Measurements from ENCODE around the gene HSPE1. TPM values are rescaled to one million over a fixed set of nuclear protein-coding genes. Genes with fewer than 3 reads are reported as not detected.
"Not testable (repeated sequence)": the region's sequence is repeated elsewhere in the genome, so short reads cannot be mapped to it uniquely, and the experiment has no call there.

The HSPE1 gene
- total RNA-seq, 8 experiments from 2014 or later, result 149 to 561 (median 246) TPM

DNA sequence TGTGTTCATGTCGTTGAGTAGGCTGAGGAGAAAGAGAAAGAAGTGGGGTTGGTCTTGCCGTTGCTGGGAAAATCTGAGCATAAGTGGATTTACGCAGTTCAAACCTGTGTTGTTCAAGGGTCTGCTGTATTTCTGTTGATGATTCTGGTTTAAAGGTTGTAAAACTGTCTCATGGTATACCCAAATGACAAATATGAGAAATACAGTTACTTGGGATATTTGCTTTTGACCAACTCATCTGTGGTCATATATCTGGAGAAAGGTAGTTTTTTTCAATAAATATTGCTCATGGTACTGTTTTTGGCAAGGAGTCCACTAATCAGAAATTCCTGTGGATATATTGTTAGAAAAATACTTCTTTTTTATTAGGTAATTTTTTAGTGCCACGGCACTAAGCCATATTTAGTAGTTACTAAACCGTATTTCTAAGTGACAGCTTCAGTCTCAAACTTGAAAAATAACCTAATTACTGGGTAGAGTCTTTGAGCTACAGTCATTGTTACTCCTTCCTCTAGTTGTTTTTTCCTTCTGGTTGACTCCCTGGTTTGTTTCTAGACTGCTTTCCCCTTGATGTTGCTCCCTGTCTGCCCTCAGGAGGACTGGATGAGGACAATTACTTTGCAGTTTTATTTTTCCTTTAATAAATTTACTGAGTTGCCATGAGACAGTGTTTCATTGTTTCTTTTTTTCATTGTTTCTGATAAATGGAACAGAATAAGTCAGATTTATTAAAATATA, 47.2 kb downstream of the HSPE1 start:
- H3K4me1 ChIP-seq (replicated peaks in 1 of 2), result no peaks in the 10 kb centered on the region
- in situ Hi-C loops (cut with MboI; ENCODE audit: low pct_unique_long_range_greater_than_20kb in 2 of 9, low sequenced_read_pairs in 9 of 9, unreplicated experiment in 9 of 9), result no loop called here
- WGBS, 10 experiments, result 75 to 100% (median 92%) methylated on average over 2 to 5 of the region's 5 CpGs; no CpG with 5 or more reads in 1 of the 10 experiments
- H3K4me3 ChIP-seq, result no peak overlapping the region
- no peak for ATAC-seq (replicated peaks in 6 of 8)
- H3K27ac ChIP-seq, result no peak overlapping the region

DNA sequence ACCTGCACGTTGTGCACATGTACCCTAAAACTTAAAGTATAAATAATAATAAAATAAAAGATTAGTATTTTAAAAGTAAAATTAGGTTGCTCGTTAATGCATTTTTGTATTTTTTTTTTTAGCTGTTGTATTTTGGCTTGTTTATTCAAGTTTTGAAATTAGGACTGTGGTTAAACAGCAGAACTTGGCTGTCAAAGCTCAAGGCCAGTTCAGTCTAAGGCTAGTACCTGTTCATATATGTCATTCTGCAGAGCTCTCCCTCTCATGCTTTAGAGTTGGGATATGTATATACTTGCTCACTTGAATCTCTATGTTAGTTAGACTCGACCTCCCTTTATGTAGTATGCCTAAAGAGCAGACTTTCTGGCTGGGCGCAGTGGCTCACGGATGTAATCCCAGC, 48.4 kb downstream of the HSPE1 start:
- ATAC-seq (replicated peaks in 6 of 8), result no peak
- Histone ChIP-seq H3K4me3 (no peak overlapping the region), H3K4me1 (replicated peaks in 1 of 2) (no peaks in the 10 kb centered on the region), H3K27ac (no peak overlapping the region)
- 87 to 100% (median 92%) methylated on average over 1 to 5 of the region's 5 CpGs; no CpG with 5 or more reads in 2 of the 10 experiments for WGBS, 10 experiments
- in situ Hi-C loops (cut with MboI; ENCODE audit: low pct_unique_long_range_greater_than_20kb in 2 of 9, low sequenced_read_pairs in 9 of 9, unreplicated experiment in 9 of 9), result no loop called here

DNA sequence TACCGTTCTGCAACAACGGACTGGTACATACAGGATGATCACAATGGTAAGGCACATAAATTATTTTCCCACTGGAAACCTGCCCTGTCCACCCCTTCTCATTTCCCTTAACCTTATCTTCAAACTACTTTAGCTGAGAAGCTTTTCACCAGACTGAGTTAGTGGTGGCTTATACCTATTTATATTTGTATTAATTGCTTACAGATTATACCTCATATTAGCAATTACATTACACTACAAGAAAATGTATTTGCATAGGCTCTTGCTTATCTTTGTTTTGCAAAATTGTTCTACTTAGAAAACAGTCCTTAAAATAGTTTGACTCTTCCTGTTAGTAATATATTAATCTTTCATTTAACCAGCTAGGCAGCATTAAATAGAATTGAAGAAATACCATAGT, 51.1 kb downstream of the HSPE1 start:
- 75 to 100% (median 100%) methylated on average over 1 to 2 of the region's 2 CpGs for WGBS, 10 experiments
- ATAC-seq (replicated peaks in 6 of 8); H3K4me3 ChIP-seq; H3K27ac ChIP-seq; in situ Hi-C loops (cut with MboI; ENCODE audit: low pct_unique_long_range_greater_than_20kb in 2 of 9, low sequenced_read_pairs in 9 of 9, unreplicated experiment in 9 of 9); H3K4me1 ChIP-seq (replicated peaks in 1 of 2): not testable (repeated sequence)

Other genes with a start within 250 kb of the HSPE1 start
- gene ANKRD44, start 189.6 kb upstream of the HSPE1 start, total RNA-seq, result 10 to 100 TPM in 6 of 8 experiments, 1 to 10 TPM in 2; 3.4 to 28.8 (median 14.8) TPM
- gene SF3B1, start 65.4 kb upstream of the HSPE1 start, total RNA-seq, result 100 to 1,000 TPM; 165 to 338 (median 223) TPM
- 10 to 100 TPM; 11.4 to 66.0 (median 35.0) TPM for gene COQ10B, start 46.8 kb upstream of the HSPE1 start, total RNA-seq
- 100 to 1,000 TPM; 268 to 960 (median 288) TPM for gene HSPD1, start 539 bp upstream of the HSPE1 start, total RNA-seq
- 10 to 100 TPM; 31.9 to 50.9 (median 43.7) TPM for gene MOB4, start 15.7 kb downstream of the HSPE1 start, total RNA-seq
- gene RFTN2, start 175.2 kb downstream of the HSPE1 start, total RNA-seq, result 10 to 100 TPM in 1 of 8 experiments, 1 to 10 TPM in 4, under 1 TPM in 3; 0.63 to 22.7 (median 2.3) TPM
- 10 to 100 TPM in 3 of 8 experiments, 1 to 10 TPM in 5; 5.4 to 21.0 (median 8.4) TPM for gene MARS2, start 205.0 kb downstream of the HSPE1 start, total RNA-seq